ENCODE data around the gene RPP25.

Gene RPP25

GRCh38 chr15:74989527-74989926 is 33.0 kb upstream of the RPP25 start:
- no peaks in the 10 kb centered on the region for H3K36me3 ChIP-seq (replicated peaks)
- in situ Hi-C loops (cut with HindIII; ENCODE audit: low pct_ligation_motif_present, low sequenced_read_pairs), result no loop called here
- DNase-seq, result no peak
- no peaks in the 10 kb centered on the region for H3K27me3 ChIP-seq (replicated peaks)
- H3K4me3 ChIP-seq (ENCODE audit: low read depth, low read length), result no peak overlapping the region
- TF ChIP-seq CTCF (IDR thresholded peaks at IDR 0.05; ENCODE audit: low read depth, low read length, missing control alignments), result no peak
- H3K27ac ChIP-seq, result no peak overlapping the region

GRCh38 chr15:74988007-74988800 is 31.6 kb upstream of the RPP25 start:
- H3K4me3 ChIP-seq (ENCODE audit: low read depth, low read length), result no peak overlapping the region
- no peak overlapping the region for H3K27ac ChIP-seq
- no peaks in the 10 kb centered on the region for H3K27me3 ChIP-seq (replicated peaks)
- in situ Hi-C loops (cut with HindIII; ENCODE audit: low pct_ligation_motif_present, low sequenced_read_pairs), result no loop called here
- H3K36me3 ChIP-seq (replicated peaks), result no peaks in the 10 kb centered on the region
- peak; percentile 33 for DNase-seq
- TF ChIP-seq CTCF (IDR thresholded peaks at IDR 0.05; ENCODE audit: low read depth, low read length, missing control alignments), result peak; percentile 75

GRCh38 chr15:74983725-74984231 is 27.2 kb upstream of the RPP25 start:
- H3K4me3 ChIP-seq (ENCODE audit: low read depth, low read length), result no peak overlapping the region
- in situ Hi-C loops (cut with HindIII; ENCODE audit: low pct_ligation_motif_present, low sequenced_read_pairs), result no loop called here
- DNase-seq, result no peak
- H3K27me3 ChIP-seq (replicated peaks), result no peaks in the 10 kb centered on the region
- H3K27ac ChIP-seq, result no peak overlapping the region
- no peaks in the 10 kb centered on the region for H3K36me3 ChIP-seq (replicated peaks)
- TF ChIP-seq CTCF (IDR thresholded peaks at IDR 0.05; ENCODE audit: low read depth, low read length, missing control alignments), result no peak

- Histone ChIP-seq H3K27me3 (replicated peaks) (no peaks in the 10 kb centered on the region), H3K36me3 (replicated peaks) (no peaks in the 10 kb centered on the region), H3K4me3 (ENCODE audit: low read depth, low read length) (no peak overlapping the region), H3K27ac (no peak overlapping the region)
- TF ChIP-seq CTCF (IDR thresholded peaks at IDR 0.05; ENCODE audit: low read depth, low read length, missing control alignments), result no peak
- in situ Hi-C loops (cut with HindIII; ENCODE audit: low pct_ligation_motif_present, low sequenced_read_pairs), result no loop called here
- DNase-seq, result no peak
Observed at GRCh38 chr15:74982183-74982582, 25.6 kb upstream of the RPP25 start.

- H3K4me3 ChIP-seq (ENCODE audit: low read depth, low read length), result no peak overlapping the region
- no peak for TF ChIP-seq CTCF (IDR thresholded peaks at IDR 0.05; ENCODE audit: low read depth, low read length, missing control alignments)
Observed at GRCh38 chr15:74978503-74978902, 21.9 kb upstream of the RPP25 start.

More at GRCh38 chr15:74978503-74978902, 21.9 kb upstream of the RPP25 start:
- in situ Hi-C loops (cut with HindIII; ENCODE audit: low pct_ligation_motif_present, low sequenced_read_pairs), result no loop called here
- no peaks in the 10 kb centered on the region for H3K36me3 ChIP-seq (replicated peaks)
- DNase-seq, result peak; percentile 69
- H3K27me3 ChIP-seq (replicated peaks), result no peaks in the 10 kb centered on the region
- H3K27ac ChIP-seq, result no peak overlapping the region
